ENCODE measurements around the gene TMED4.
A peak's percentile ranks its signal among the peaks of the same experiment; 100 is the strongest.

Gene TMED4

GRCh38 chr7:44540592-44541027 lies 41.4 kb downstream of the TMED4 start:
- no peak for DNase-seq (ENCODE audit: low spot score)

- no peak for DNase-seq (ENCODE audit: low spot score)
These were observed 42.1 kb downstream of the TMED4 start for GRCh38 chr7:44539669-44540506.

GRCh38 chr7:44538798-44539668 lies 43.0 kb downstream of the TMED4 start:
- DNase-seq (ENCODE audit: low spot score): no peak

- DNase-seq (ENCODE audit: low spot score): no peak
These were observed 43.8 kb downstream of the TMED4 start for GRCh38 chr7:44538093-44538797.

GRCh38 chr7:44537442-44537841 lies 44.6 kb downstream of the TMED4 start:
- no peak for DNase-seq (ENCODE audit: low spot score)

- no peak for DNase-seq (ENCODE audit: low spot score)
These were observed 45.9 kb downstream of the TMED4 start for GRCh38 chr7:44536090-44536489.

- DNase-seq (ENCODE audit: low spot score): no peak
These were observed 46.5 kb downstream of the TMED4 start for GRCh38 chr7:44535348-44536064.

- peak; percentile 52 for DNase-seq (ENCODE audit: low spot score)
These were observed 47.5 kb downstream of the TMED4 start for GRCh38 chr7:44534501-44534900.

GRCh38 chr7:44534087-44534486 lies 47.9 kb downstream of the TMED4 start:
- no peak for DNase-seq (ENCODE audit: low spot score)

- no peak for DNase-seq (ENCODE audit: low spot score)
These were observed 48.6 kb downstream of the TMED4 start for GRCh38 chr7:44533301-44534055.

GRCh38 chr7:44531421-44532380 lies 50.3 kb downstream of the TMED4 start:
- no peak for DNase-seq (ENCODE audit: low spot score)

- DNase-seq (ENCODE audit: low spot score): no peak
These were observed 51.0 kb downstream of the TMED4 start for GRCh38 chr7:44530990-44531389.
